ENCODE results near the gene FOCAD.
"Not testable (repeated sequence)": the region's sequence is repeated elsewhere in the genome, so short reads cannot be mapped to it uniquely, and the experiment has no call there.

The FOCAD gene

GRCh38 chr9:20974191-20974938, 290.3 kb downstream of the FOCAD start:
- not testable (repeated sequence) for DNase-seq

GRCh38 chr9:20978249-20978648, 294.2 kb downstream of the FOCAD start:
- no peak for DNase-seq

- DNase-seq: peak; percentile 48 to 72
These were observed 296.9 kb downstream of the FOCAD start for GRCh38 chr9:20980832-20981455.

GRCh38 chr9:20981486-20981885, 297.4 kb downstream of the FOCAD start:
- DNase-seq: peak; percentile 52 to 67

GRCh38 chr9:20984506-20984905, 300.4 kb downstream of the FOCAD start:
- DNase-seq: no peak

GRCh38 chr9:20985851-20986600, 302.0 kb downstream of the FOCAD start:
- DNase-seq: no peak

GRCh38 chr9:20987521-20987920, 303.5 kb downstream of the FOCAD start:
- DNase-seq: no peak

GRCh38 chr9:20988061-20988460, 304.0 kb downstream of the FOCAD start:
- no peak for DNase-seq

- no peak for DNase-seq
These were observed 304.7 kb downstream of the FOCAD start for GRCh38 chr9:20988671-20989315.

GRCh38 chr9:20989923-20990341, 305.9 kb downstream of the FOCAD start:
- peak in 1 of 2 experiments; percentile 32 for DNase-seq

GRCh38 chr9:20990867-20991266, 306.8 kb downstream of the FOCAD start:
- DNase-seq: no peak

- DNase-seq: no peak
These were observed 310.4 kb downstream of the FOCAD start for GRCh38 chr9:20994486-20994885.

GRCh38 chr9:20995616-20996015, 311.6 kb downstream of the FOCAD start:
- no peak for DNase-seq

GRCh38 chr9:20996809-20997208, 312.8 kb downstream of the FOCAD start:
- DNase-seq: no peak

- DNase-seq: no peak
These were observed 313.5 kb downstream of the FOCAD start for GRCh38 chr9:20997503-20998076.

- no peak for DNase-seq
These were observed 317.5 kb downstream of the FOCAD start for GRCh38 chr9:21001581-21001980.

- no peak for DNase-seq
These were observed 318.0 kb downstream of the FOCAD start for GRCh38 chr9:21002040-21002439.

- no peak for DNase-seq
These were observed 331.2 kb downstream of the FOCAD start for GRCh38 chr9:21015129-21015815.

GRCh38 chr9:21015995-21016394, 331.9 kb downstream of the FOCAD start:
- DNase-seq: no peak

GRCh38 chr9:21016701-21017491, 332.8 kb downstream of the FOCAD start:
- DNase-seq: no peak

- no peak for DNase-seq
These were observed 334.1 kb downstream of the FOCAD start for GRCh38 chr9:21018177-21018576.
